IMR-90 (cell line): ENCODE data around the gene LINGO4. TPM values are rescaled to one million over a fixed set of nuclear protein-coding genes. Genes with fewer than 3 reads are reported as not detected.

Source experiments
- ATAC-seq: fragments of 200-7000 bp; cut with Tn5 transposase; 2 replicates; pipeline ENCODE4 v1.9.1; 2020; ENCODE audit warnings: low read depth, mild to moderate bottlenecking, moderate library complexity
- BruUV-seq: library from RNA; stranded (reverse); fragments of 400-500 nt; replicated peaks from 2 replicates; lab custom pipeline; 2021; lab: Mats Ljungman, UMichigan
- CTCF ChIA-PET: fragments of 300-600 bp; formaldehyde crosslinking; extraction: SDS; loops from one replicate; lab custom pipeline; 2021; ENCODE audit warnings: antibody characterized with exemption; lab: Yijun Ruan, JAX
- POLR2A ChIA-PET: fragments of 300-600 bp; sonication (Branson Sonifier 250); formaldehyde crosslinking; loops from one replicate; lab custom pipeline; 2022; ENCODE audit warnings: antibody characterized with exemption; ENCODE audit not compliant: unreplicated experiment; lab: Charles Lee
- DNase-seq: peaks from one replicate; pipeline ENCODE4 v3.0.0; 2013
- H2AFZ ChIP-seq: replicated peaks from 2 replicates; pipeline ENCODE3; 2013; ENCODE audit warnings: low read length, mild to moderate bottlenecking; ENCODE audit not compliant: poor library complexity
- H2AK5ac ChIP-seq: 2 replicates; pipeline ENCODE4 v1.6.1; 2013; ENCODE audit warnings: low read depth, low read length, inconsistent platforms
- H2AK9ac ChIP-seq: replicated peaks from 2 replicates; pipeline ENCODE3; 2013; ENCODE audit warnings: mild to moderate bottlenecking, low read depth, low read length, moderate library complexity; ENCODE audit not compliant: poor library complexity
- H2BK120ac ChIP-seq: 2 replicates; pipeline ENCODE4 v1.6.1; 2013; ENCODE audit warnings: low read depth, low read length, inconsistent platforms
- H2BK15ac ChIP-seq: 3 replicates; pipeline ENCODE4 v1.6.1; 2013; ENCODE audit warnings: low read depth, low read length, inconsistent platforms
- H2BK20ac ChIP-seq: 2 replicates; pipeline ENCODE4 v1.6.1; 2013; ENCODE audit warnings: low read depth, mild to moderate bottlenecking, inconsistent platforms, low read length, moderate library complexity
- H2BK5ac ChIP-seq: 2 replicates; pipeline ENCODE4 v1.6.1; 2013; ENCODE audit warnings: mild to moderate bottlenecking, low read depth, low read length, inconsistent platforms; ENCODE audit not compliant: poor library complexity, severe bottlenecking
- H3K14ac ChIP-seq: replicated peaks from 2 replicates; pipeline ENCODE4 v1.6.1; 2013; ENCODE audit warnings: low read depth, low read length, inconsistent platforms
- H3K18ac ChIP-seq: 2 replicates; pipeline ENCODE4 v1.6.1; 2013; ENCODE audit warnings: low read depth, low read length, control low read depth
- H3K23ac ChIP-seq: 2 replicates; pipeline ENCODE4 v1.6.1; 2013; ENCODE audit warnings: low read depth, low read length, inconsistent platforms
- H3K27ac ChIP-seq: 2 replicates; pipeline ENCODE4 v1.5.1; 2013; ENCODE audit warnings: mild to moderate bottlenecking, control low read depth, low read length; ENCODE audit not compliant: insufficient read depth
- H3K27me3 ChIP-seq: 2 replicates; pipeline ENCODE4 v1.6.1; 2013; ENCODE audit warnings: low read length; ENCODE audit not compliant: control insufficient read depth, insufficient read depth
- H3K36me3 ChIP-seq: 2 replicates; pipeline ENCODE4 v1.6.1; 2013; ENCODE audit warnings: low read length, mixed read lengths; ENCODE audit not compliant: control insufficient read depth, insufficient read depth
- H3K4ac ChIP-seq: 2 replicates; pipeline ENCODE4 v1.6.1; 2013; ENCODE audit warnings: low read depth, low read length, inconsistent platforms
- H3K4me1 ChIP-seq: 2 replicates; pipeline ENCODE4 v1.6.1; 2013; ENCODE audit warnings: low read length, mixed read lengths; ENCODE audit not compliant: control insufficient read depth, insufficient read depth
- H3K4me2 ChIP-seq: 2 replicates; pipeline ENCODE4 v1.6.1; 2013; ENCODE audit warnings: low read depth, mild to moderate bottlenecking, control low read depth, low read length, moderate library complexity
- H3K4me3 ChIP-seq: 2 replicates; pipeline ENCODE4 v1.5.1; 2013; ENCODE audit warnings: low read depth, mild to moderate bottlenecking, control low read depth, low read length, moderate library complexity; ENCODE audit not compliant: insufficient read depth
- H3K56ac ChIP-seq: 2 replicates; pipeline ENCODE4 v1.6.1; 2013; ENCODE audit warnings: low read length, inconsistent platforms; ENCODE audit not compliant: insufficient read depth; ENCODE audit errors: extremely low read depth
- H3K79me1 ChIP-seq, 2 experiments: 2 replicates each; pipeline ENCODE4 v1.6.1; 2013; ENCODE audit warnings: low read length in 2 of 2, inconsistent platforms in 1 of 2, low read depth in 1 of 2
- H3K9ac ChIP-seq: 2 replicates; pipeline ENCODE4 v1.6.1; 2013; ENCODE audit warnings: low read depth, low read length, control low read depth
- H3K9me1 ChIP-seq: 2 replicates; pipeline ENCODE4 v1.6.1; 2013; ENCODE audit warnings: low read length, inconsistent platforms; ENCODE audit not compliant: insufficient read depth
- H3K9me3 ChIP-seq: 2 replicates; pipeline ENCODE4 v1.6.1; 2013; ENCODE audit warnings: low read length; ENCODE audit not compliant: control insufficient read depth, insufficient read depth
- H4K20me1 ChIP-seq: 2 replicates; pipeline ENCODE4 v1.6.1; 2013; ENCODE audit warnings: low read length, inconsistent platforms; ENCODE audit not compliant: insufficient read depth
- H4K5ac ChIP-seq: 2 replicates; pipeline ENCODE4 v1.6.1; 2013; ENCODE audit warnings: mild to moderate bottlenecking, low read depth, low read length, control low read depth
- H4K8ac ChIP-seq, 2 experiments: 2 replicates each; pipeline ENCODE4 v1.6.1; 2013; ENCODE audit warnings: low read depth in 2 of 2, low read length in 2 of 2, control low read depth in 1 of 2, inconsistent platforms in 1 of 2
- H4K91ac ChIP-seq: 2 replicates; pipeline ENCODE4 v1.6.1; 2013; ENCODE audit warnings: low read depth, low read length, inconsistent platforms; ENCODE audit not compliant: insufficient read depth
- BHLHE40 ChIP-seq: fragments of 150-350 bp; IDR thresholded peaks from 2 replicates; pipeline ENCODE4 v1.6.1; 2016; ENCODE audit warnings: mild to moderate bottlenecking, low read depth, low read length
- CEBPB ChIP-seq: IDR thresholded peaks from 2 replicates; pipeline ENCODE4 v1.6.1; 2012; ENCODE audit warnings: low read depth, low read length, improper control_type of control experiment
- CTCF ChIP-seq: conservative IDR thresholded peaks from 2 replicates; pipeline ENCODE4 v1.5.1; 2012; ENCODE audit warnings: mild to moderate bottlenecking, low read depth, low read length, improper control_type of control experiment
- FOS ChIP-seq: fragments of 150-350 bp; IDR thresholded peaks from 2 replicates; pipeline ENCODE4 v1.6.1; 2016; ENCODE audit warnings: low read depth, low read length
- MXI1 ChIP-seq: IDR thresholded peaks from 2 replicates; pipeline ENCODE4 v1.6.1; 2012; ENCODE audit warnings: low read depth, mild to moderate bottlenecking, low read length, moderate library complexity, borderline replicate concordance
- NFE2L2 ChIP-seq: fragments of 150-350 bp; IDR thresholded peaks from 2 replicates; pipeline ENCODE4 v1.6.1; 2016; ENCODE audit warnings: low read depth, mild to moderate bottlenecking, low read length
- POLR2A ChIP-seq: IDR thresholded peaks from 2 replicates; pipeline ENCODE4 v1.6.1; 2012; ENCODE audit warnings: mild to moderate bottlenecking, low read depth, low read length
- RFX5 ChIP-seq: IDR thresholded peaks from 2 replicates; pipeline ENCODE4 v1.8.0; 2012; ENCODE audit warnings: low read depth, mild to moderate bottlenecking, low read length, moderate library complexity
- SMC3 ChIP-seq: fragments of 150-350 bp; IDR thresholded peaks from 2 replicates; pipeline ENCODE4 v1.6.1; 2016; ENCODE audit warnings: low read depth, mild to moderate bottlenecking, antibody characterized with exemption, low read length, moderate library complexity
- WGBS, 2 experiments: methylation state at CpG; one replicate each; pipeline versions ENCODE4 v1.1.5 to v1.1.7; 2013; ENCODE audit warnings: missing lambda C conversion rate in 2 of 2; ENCODE audit not compliant: insufficient read length in 1 of 2; ENCODE audit errors: extremely low coverage in 2 of 2; 5-methylcytosine and 5-hydroxymethylcytosine counted together
- dilution Hi-C: fragments of 300-500 bp; cut with HindIII; formaldehyde crosslinking; loops from one replicate; pipeline ENCODE4 v1.14.3; 2018; ENCODE audit warnings: low sequenced_read_pairs; ENCODE audit not compliant: unreplicated experiment
- in situ Hi-C: fragments of 300-500 bp; cut with MboI; formaldehyde crosslinking; loops from 3 replicates; pipeline ENCODE4 v1.14.3; 2019; ENCODE audit warnings: low sequenced_read_pairs, inconsistent platforms, mixed read lengths
- intact Hi-C: fragments of 100-400 bp; cut with micrococcal nuclease; formaldehyde crosslinking; loops from 2 replicates; pipeline ENCODE4 v1.10.0; 2022
- polyA plus RNA-seq, 3 experiments: library from polyadenylated mRNA; depleted of rRNA; stranded (reverse); fragments of >200 nt; gene quantifications; 2 replicates each; pipeline ENCODE4 v1.2.3, GENCODE V29; 2012; ENCODE audit warnings: low replicate concordance in 1 of 3
- total RNA-seq: library from RNA; depleted of rRNA; stranded (reverse); fragments of >200 nt; gene quantifications from 2 replicates; pipeline ENCODE4 v1.2.3, GENCODE V29; 2012
- TF ChIP-seq, protein P1 (sequence below): fragments of 150-350 bp; IDR thresholded peaks from 2 replicates; pipeline ENCODE4 v1.6.1; 2017; ENCODE audit warnings: mild to moderate bottlenecking, antibody characterized with exemption, low read length, low read depth

The LINGO4 gene
- total and polyA plus RNA-seq, 2 of the 4 experiments (the other 2 are of a cell fraction): not detected

GRCh38 chr1:151841141-151841540, 35.9 kb upstream of the LINGO4 start:
- no peak overlapping the region for H4K8ac ChIP-seq
- no peak overlapping the region for H4K91ac ChIP-seq
- no peaks in the 10 kb centered on the region for H3K9me1 ChIP-seq
- in situ Hi-C loops (no loop called here), dilution Hi-C loops (no loop called here), intact Hi-C loops (no loop called here)
- H3K18ac ChIP-seq: no peak overlapping the region
- no peaks in the 10 kb centered on the region for H4K20me1 ChIP-seq
- no peaks in the 10 kb centered on the region for H3K79me1 ChIP-seq
- H3K4me1 ChIP-seq: no peaks in the 10 kb centered on the region; the same call in 1 of the 2 replicates
- H4K5ac ChIP-seq: no peak overlapping the region
- TF ChIP-seq CEBPB (no peak), NFE2L2 (no peak), BHLHE40 (no peak), SMC3 (no peak), MXI1 (no peak), RFX5 (no peak), FOS (no peak), POLR2A (no peak), CTCF (no peak)
- TF ChIP-seq, protein P1, sequence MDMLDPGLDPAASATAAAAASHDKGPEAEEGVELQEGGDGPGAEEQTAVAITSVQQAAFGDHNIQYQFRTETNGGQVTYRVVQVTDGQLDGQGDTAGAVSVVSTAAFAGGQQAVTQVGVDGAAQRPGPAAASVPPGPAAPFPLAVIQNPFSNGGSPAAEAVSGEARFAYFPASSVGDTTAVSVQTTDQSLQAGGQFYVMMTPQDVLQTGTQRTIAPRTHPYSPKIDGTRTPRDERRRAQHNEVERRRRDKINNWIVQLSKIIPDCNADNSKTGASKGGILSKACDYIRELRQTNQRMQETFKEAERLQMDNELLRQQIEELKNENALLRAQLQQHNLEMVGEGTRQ: no peak
- H2BK20ac ChIP-seq: no peak overlapping the region
- H2AFZ ChIP-seq: no peak overlapping the region
- DNase-seq (peak; percentile 72), ATAC-seq (no peak)
- POLR2A ChIA-PET: no interaction called here
- H3K4ac ChIP-seq: no peak overlapping the region
- no TSS peak for BruUV-seq
- peaks cover 49% of the 10 kb centered on the region for H3K27me3 ChIP-seq
- no peak overlapping the region for H3K27ac ChIP-seq
- H3K56ac ChIP-seq: no peak overlapping the region
- H3K4me2 ChIP-seq: no peak overlapping the region
- CTCF ChIA-PET: no interaction called here
- no peak overlapping the region for H3K23ac ChIP-seq
- no peaks in the 10 kb centered on the region for H3K36me3 ChIP-seq
- H3K9ac ChIP-seq: no peak overlapping the region
- no peak overlapping the region for H2AK9ac ChIP-seq
- H2AK5ac ChIP-seq: no peak overlapping the region
- H3K9me3 ChIP-seq: no peaks in the 10 kb centered on the region
- WGBS, 2 experiments: no CpG with 5 or more reads among the region's 2 CpGs
- H2BK15ac ChIP-seq: no peak overlapping the region
- no peak overlapping the region for H3K4me3 ChIP-seq
- H2BK5ac ChIP-seq: no peak overlapping the region
- no peak overlapping the region for H2BK120ac ChIP-seq
- no peak overlapping the region for H3K14ac ChIP-seq
